Hepatocyte (in vitro differentiated cells): ENCODE data around the gene KIF1B.

Experiments used
- CTCF ChIP-seq: fragments of 200-600 bp; sonication (generic); IDR thresholded peaks from 2 replicates; pipeline ENCODE4 v1.5.1; 2016; ENCODE audit warnings: antibody characterized with exemption, mild to moderate bottlenecking; ENCODE audit not compliant: poor library complexity
- EZH2 ChIP-seq: fragments of 200-600 bp; sonication (generic); IDR thresholded peaks from 2 replicates; pipeline ENCODE4 v1.6.1; 2016; ENCODE audit warnings: antibody characterized with exemption, mild to moderate bottlenecking, borderline replicate concordance
- EZH2phosphoT487 ChIP-seq: fragments of 200-600 bp; sonication (generic); IDR thresholded peaks from one replicate; pipeline ENCODE4 v1.6.1; 2018; ENCODE audit warnings: antibody characterized with exemption, mild to moderate bottlenecking, low read depth, moderate library complexity; ENCODE audit not compliant: unreplicated experiment, severe bottlenecking

GRCh38 chr1:10419351-10419750, 209.0 kb downstream of the KIF1B start:
- TF ChIP-seq CTCF (no peak), EZH2 (no peak), EZH2phosphoT487 (no peak)
